Panc1 (cell line): ENCODE results near the gene LZTFL1.

Source experiments
- POLR2AphosphoS5 ChIP-seq: IDR thresholded peaks from 2 replicates; pipeline ENCODE4 v1.6.1; 2012; ENCODE audit warnings: mild to moderate bottlenecking, low read depth, low read length, moderate library complexity
- SIN3A ChIP-seq: IDR thresholded peaks from 2 replicates; pipeline ENCODE4 v1.6.1; 2012; ENCODE audit warnings: low read depth, mild to moderate bottlenecking, low read length, moderate library complexity, borderline replicate concordance; ENCODE audit not compliant: insufficient read depth
- TCF7L2 ChIP-seq: IDR thresholded peaks from 2 replicates; pipeline ENCODE4 v1.6.1; 2011; ENCODE audit warnings: mild to moderate bottlenecking, low read depth, low read length, inconsistent platforms
- TF ChIP-seq, protein P1 (sequence below): fragments of 450-650 bp; IDR thresholded peaks from 2 replicates; pipeline ENCODE4 v1.5.1; 2017; ENCODE audit warnings: mild to moderate bottlenecking
- TF ChIP-seq, protein P2 (sequence below), 2 experiments: IDR thresholded peaks; 2 replicates each; pipeline ENCODE4 v1.6.1; 2011 to 2012; ENCODE audit warnings: low read depth in 2 of 2, control low read depth in 1 of 2, low read length in 1 of 2, mild to moderate bottlenecking in 1 of 2, moderate library complexity in 1 of 2; ENCODE audit not compliant: insufficient read depth in 1 of 2

DNA sequence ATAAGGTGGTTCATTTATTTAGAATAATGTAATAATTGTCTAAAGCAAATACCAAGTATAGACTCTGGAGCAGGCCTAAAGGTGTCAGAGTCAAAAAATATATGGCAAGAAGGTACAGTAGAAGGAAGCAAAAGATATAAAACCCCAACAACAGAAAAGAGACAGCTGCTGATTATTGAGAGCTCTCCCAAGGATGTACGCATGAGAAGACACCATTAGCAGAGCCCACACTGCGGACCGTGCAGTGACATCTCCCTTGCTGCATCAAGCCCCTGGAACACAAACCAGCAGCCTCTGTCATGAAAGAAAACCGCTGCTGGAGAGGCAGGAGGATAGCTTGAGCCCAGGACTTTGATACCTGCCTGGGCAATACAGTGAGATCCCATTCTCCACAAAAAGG is 27.6 kb downstream of the LZTFL1 start:
- TF ChIP-seq, protein P1, sequence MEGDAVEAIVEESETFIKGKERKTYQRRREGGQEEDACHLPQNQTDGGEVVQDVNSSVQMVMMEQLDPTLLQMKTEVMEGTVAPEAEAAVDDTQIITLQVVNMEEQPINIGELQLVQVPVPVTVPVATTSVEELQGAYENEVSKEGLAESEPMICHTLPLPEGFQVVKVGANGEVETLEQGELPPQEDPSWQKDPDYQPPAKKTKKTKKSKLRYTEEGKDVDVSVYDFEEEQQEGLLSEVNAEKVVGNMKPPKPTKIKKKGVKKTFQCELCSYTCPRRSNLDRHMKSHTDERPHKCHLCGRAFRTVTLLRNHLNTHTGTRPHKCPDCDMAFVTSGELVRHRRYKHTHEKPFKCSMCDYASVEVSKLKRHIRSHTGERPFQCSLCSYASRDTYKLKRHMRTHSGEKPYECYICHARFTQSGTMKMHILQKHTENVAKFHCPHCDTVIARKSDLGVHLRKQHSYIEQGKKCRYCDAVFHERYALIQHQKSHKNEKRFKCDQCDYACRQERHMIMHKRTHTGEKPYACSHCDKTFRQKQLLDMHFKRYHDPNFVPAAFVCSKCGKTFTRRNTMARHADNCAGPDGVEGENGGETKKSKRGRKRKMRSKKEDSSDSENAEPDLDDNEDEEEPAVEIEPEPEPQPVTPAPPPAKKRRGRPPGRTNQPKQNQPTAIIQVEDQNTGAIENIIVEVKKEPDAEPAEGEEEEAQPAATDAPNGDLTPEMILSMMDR, result no peak
- TF ChIP-seq POLR2AphosphoS5 (no peak), SIN3A (no peak), TCF7L2 (no peak)
- TF ChIP-seq, protein P2, sequence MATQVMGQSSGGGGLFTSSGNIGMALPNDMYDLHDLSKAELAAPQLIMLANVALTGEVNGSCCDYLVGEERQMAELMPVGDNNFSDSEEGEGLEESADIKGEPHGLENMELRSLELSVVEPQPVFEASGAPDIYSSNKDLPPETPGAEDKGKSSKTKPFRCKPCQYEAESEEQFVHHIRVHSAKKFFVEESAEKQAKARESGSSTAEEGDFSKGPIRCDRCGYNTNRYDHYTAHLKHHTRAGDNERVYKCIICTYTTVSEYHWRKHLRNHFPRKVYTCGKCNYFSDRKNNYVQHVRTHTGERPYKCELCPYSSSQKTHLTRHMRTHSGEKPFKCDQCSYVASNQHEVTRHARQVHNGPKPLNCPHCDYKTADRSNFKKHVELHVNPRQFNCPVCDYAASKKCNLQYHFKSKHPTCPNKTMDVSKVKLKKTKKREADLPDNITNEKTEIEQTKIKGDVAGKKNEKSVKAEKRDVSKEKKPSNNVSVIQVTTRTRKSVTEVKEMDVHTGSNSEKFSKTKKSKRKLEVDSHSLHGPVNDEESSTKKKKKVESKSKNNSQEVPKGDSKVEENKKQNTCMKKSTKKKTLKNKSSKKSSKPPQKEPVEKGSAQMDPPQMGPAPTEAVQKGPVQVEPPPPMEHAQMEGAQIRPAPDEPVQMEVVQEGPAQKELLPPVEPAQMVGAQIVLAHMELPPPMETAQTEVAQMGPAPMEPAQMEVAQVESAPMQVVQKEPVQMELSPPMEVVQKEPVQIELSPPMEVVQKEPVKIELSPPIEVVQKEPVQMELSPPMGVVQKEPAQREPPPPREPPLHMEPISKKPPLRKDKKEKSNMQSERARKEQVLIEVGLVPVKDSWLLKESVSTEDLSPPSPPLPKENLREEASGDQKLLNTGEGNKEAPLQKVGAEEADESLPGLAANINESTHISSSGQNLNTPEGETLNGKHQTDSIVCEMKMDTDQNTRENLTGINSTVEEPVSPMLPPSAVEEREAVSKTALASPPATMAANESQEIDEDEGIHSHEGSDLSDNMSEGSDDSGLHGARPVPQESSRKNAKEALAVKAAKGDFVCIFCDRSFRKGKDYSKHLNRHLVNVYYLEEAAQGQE (IDR thresholded peaks at IDR 0.05; ENCODE audit: insufficient read depth in 1 of 2, low read depth in 2 of 2, low read length in 1 of 2), result no peak
